Limb (tissue), 2 donors: ENCODE measurements around the gene ZNF511.

Experiments
- DNase-seq, 2 donors: peaks; one replicate each; pipeline ENCODE4 v3.0.0-alpha.2; 2016; ENCODE audit errors: extremely low spot score in 2 of 2

Gene ZNF511

DNA sequence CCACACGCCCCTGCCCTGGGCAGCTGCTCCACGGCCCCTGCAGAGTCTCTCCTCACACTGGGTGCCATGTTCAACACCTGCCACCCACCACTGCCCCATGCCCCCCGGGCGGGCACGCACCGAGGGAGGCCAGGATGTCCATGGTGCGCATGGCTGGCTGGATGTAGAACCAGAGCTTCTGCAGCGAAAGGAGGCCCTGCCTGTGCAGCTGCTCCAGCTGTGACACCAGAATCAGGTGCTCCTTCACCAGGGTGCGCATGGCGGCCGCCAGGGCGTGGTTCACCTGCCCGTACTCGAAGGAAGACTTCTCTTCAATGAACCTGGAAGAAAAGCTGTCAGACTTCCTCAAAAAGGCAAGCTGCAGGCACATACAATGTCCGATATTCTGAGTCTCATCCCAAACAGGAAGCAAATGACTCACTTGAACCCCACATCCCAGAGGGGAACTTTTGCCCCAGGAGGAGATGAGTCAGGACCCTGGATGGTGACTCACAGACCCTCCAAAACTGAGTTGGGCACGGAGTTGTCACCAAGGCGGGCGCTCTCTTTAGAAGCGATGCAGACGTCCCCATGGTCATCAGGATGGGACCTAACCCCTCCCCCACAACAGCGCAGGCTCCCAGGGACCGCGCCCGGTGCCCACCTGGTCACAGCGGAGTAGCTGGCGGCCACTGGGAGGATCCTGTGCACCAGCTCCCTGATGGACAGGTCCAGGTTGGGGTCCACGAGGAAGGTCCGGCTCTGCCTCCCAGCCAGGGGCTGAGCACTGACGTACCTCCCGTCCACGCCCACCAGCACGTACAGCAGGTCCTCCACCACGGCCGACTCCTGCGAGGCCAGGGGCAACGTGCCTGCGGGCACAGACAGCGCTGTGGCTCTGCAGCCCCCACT, 15.6 kb upstream of the ZNF511 start:
- no peak for DNase-seq

DNA sequence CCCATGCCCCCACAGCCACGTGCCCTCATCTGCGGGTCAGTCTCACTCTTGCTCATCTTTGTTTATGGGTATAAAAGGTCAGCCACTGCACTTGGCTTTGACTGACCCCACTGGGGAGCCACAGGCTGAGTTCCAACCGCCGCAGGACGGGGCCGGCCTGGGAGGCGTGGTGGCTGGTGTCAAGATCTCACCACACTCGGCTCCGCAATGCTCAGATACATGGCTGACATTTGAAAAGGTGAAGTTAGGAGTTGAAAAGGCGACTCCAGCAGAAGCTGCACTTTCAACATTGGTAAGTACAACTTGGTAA, 14.9 kb upstream of the ZNF511 start:
- no peak for DNase-seq

DNA sequence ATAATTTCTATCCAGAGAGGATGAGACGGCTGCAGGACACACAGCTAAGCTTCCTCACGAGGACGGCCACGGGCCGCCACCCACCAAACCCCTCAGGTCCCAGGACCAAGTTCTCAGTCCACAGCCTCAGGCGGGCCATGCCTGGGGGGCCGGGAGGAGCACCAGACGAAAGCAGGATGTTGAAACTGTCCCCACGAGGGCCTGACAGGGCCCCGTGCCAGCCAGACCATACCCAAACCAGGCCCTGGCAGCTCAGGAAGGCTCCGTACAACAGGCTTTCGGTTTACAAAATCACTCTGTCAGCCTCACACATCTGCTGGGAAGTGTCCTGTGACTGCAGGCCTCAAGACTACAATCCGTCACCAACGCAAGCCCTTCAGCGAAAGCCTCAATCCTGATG, 14.5 kb upstream of the ZNF511 start:
- no peak for DNase-seq

DNA sequence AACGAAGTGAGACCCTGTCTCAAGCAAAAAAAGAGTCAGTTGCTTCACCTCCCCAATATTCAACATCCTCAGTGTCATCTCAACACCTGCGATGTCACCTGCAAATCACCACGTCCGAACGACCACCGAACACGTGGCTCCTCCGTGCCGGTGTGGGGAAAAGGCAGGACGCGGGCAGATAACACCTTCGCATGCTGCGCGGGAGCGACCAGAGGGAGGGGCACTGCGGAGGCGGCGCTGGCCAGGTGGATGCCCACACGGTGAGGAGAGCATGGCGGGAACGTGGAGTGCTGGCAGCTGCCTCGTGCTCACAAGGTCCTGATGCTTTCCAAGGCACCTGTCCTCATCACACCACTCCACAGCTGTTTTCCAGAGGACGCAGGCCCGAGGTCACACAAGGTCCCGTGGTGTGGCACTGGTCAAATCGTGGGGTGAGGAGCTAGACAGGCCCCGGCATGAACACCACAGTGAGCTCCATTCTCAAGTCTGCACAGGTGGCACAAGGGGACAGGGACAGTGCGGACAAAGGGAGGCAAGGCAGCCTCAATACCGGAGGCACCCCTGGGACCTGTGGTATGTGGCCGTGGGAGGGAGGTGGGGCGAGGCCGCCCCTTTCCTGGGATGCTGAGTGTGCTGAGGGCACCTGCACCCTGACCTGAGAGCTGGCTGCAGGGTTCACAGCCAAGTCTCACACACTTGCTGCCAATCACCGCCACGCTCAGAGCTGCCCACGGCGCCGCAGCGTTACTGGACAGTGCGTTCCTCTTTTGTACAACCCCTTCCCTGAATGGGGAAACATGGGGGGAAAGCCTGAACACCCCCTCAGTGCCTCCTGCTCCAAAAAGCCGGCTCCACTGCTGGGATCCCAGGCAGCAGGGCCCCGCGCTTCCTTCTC, 13.0 kb upstream of the ZNF511 start:
- DNase-seq, result no peak

DNA sequence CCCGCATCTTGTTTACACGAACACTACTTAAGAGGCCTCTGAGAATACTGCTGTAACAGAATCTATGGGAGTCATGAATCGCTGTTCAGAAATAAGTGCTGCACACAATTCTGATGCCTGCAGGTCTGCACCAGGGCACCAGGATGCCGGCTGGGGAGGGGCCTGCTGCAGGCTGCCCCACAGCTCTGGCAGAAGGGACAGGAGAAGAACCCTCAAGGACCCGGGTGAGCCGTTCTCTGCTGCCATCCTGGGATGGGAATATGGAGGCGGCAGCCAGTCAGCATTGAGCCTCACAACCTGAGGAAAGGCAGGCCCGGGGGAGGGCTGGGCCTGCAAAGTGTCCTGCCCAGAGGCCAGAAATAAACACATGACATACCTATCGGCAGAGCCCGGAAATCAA, 11.2 kb upstream of the ZNF511 start:
- DNase-seq, result no peak

DNA sequence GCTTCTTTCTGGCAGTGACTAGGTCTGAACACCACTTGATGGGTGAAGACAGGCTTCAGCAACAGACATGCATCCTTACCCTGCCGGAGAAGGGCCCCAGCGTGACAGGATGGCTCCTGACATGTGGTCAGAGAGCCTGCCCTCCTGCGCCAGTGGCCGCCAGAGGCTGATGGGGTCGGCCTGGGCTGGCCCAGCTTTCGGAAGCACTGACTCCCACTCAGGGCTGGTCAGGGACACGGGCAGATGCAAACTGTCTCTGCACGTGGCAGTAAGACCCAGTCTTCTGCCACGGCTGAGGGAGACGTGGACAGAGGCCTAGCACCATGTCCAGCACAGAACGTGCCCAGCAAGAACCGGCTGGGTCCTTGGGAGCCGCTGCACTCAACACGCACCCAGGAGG, 10.2 kb upstream of the ZNF511 start:
- DNase-seq, result no peak

DNA sequence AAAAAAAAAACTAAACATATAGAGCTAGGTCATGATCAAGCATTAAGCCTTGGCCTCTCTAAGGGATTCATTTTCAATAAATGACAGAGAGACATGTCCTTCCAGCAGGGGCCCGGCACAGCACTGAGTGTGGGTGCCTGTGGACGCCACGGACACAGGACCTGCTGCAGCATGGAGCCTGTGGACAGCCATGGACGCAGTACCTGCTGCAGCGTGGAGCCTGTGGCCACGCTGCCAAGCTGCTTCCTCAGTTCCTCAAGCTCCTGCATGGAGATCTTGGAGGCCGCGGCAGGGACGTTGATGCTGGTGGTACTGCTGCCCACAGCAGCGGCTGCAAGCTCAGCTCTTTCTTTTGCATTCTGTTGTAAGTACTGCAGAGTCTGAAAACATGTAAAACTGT, 9.5 kb upstream of the ZNF511 start:
- DNase-seq, result no peak

DNA sequence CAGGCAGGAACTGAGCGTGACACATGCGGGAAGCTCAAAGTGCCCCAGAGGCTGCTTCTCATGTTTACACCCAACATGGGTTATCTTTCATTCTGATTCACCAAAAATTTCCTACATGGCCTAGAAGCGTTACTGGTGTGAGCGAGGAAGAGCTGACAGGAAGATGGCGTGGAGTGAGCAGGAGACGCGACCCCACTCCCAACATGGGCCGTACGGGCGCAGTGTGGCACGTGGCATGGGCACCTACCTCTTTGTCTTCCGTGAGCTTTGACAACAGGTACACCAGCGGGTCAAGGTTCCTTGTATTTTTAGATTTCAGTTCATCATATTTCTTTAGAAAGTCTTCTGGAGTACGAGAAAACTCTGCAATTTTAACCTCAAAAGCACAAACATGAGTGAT, 9.0 kb upstream of the ZNF511 start:
- no peak for DNase-seq

DNA sequence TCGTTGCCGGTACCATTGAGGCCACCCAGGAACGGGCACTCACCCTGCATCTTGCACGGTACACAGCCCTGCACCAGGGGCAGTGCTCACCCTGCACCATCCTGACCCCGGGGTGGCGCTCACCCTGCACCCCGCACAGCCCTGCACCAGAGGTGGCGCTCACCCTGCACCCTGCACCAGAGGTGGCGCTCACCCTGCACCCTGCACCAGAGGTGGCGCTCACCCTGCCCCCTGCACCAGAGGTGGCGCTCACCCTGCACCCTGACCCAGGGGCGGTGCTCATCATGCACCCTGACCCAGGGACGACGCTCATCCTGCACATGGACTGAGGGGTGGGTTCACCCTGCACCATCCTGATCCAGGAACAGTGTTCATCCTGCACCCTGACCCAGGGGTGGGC, 6.5 kb upstream of the ZNF511 start:
- DNase-seq, result no peak

DNA sequence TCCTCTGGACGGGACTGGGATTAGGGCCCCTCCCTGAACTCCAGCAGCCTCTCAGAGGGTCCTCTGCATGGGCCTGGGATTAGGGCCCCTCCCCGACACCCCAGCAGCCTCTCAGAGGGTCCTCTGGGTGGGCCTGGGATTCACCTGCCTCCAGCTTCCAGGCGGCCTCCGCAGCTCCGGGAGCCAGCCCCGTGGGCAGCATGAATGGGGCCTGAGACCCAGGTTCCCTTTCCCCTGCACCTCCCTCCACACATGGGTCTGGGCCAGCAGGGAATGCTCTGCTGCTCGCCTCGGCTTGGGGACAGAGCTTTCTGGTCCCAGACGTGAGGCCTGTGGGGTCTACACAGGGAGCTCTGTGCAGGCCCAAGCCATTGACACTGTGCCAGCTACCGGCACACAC, 5.5 kb upstream of the ZNF511 start:
- DNase-seq, result no peak

DNA sequence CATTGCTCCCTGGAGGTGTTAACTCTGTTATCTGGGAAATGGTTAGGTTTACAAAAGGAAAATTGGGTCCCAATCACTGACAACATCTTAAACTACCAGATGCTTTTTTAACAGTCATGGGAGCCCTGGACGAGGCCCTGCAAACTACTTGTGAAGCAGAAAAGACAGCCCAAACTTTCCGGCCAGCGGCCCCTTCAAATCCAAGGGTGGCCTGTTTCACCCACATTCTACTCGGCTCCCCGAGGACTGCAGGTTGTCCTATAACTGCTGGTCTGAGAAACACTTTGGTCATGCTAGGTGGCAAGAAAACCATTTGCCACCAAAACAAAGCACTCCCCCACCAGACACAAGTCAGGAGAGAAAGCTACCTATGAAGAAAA, 2.6 kb upstream of the ZNF511 start:
- DNase-seq, result no peak

DNA sequence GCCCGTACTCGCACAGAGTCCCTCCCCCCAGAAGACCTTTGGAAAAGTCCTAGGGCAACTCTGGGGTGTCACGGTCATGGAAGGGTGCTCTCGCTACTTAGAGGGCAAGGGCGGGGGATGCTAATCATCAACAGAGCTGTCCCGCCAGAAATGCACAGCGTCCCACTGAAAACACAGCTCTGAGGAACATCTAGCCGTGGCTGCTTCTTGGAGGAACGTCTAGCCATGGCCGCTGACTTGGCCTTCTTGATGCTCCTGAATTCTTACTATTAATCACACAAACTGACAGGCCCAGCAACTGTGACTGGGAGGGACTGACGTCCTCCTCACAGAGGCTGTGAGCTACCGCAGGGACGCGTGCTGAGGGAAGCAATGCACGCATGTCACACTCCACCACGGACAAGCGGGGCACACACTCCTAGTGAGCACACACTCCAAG, 1.8 kb upstream of the ZNF511 start:
- DNase-seq, result no peak

DNA sequence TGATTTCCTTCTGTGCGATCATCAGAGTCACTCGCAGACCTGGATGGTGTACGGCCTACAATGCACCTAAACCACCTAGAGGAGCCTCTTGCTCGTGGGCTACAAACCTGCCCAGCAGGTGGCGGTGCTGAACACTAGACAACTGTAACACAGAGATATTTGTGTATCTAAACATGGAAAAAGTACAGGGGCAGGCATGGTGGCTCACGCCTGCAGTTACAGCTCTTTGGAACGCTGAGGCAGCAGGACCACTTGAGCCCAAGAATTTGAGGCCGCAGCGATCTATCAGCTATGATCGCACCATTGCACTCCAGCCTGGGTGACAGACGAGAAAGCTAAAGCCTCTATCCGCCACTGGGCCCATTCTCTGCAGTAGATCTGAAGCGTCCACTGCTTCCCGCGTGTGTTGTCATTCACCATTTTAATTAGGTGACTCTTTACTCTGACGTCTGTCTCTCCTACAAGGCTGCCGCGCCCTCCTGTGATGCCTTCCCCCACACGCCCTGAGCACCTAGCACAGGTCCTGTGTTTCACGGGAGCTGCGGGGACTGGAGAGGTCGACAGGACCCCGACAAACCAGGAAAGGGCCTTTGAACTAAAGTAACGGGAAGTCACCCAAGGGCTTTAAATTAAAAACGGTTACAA, 816 bp upstream of the ZNF511 start:
- peak; percentile 8 to 82 for DNase-seq

DNA sequence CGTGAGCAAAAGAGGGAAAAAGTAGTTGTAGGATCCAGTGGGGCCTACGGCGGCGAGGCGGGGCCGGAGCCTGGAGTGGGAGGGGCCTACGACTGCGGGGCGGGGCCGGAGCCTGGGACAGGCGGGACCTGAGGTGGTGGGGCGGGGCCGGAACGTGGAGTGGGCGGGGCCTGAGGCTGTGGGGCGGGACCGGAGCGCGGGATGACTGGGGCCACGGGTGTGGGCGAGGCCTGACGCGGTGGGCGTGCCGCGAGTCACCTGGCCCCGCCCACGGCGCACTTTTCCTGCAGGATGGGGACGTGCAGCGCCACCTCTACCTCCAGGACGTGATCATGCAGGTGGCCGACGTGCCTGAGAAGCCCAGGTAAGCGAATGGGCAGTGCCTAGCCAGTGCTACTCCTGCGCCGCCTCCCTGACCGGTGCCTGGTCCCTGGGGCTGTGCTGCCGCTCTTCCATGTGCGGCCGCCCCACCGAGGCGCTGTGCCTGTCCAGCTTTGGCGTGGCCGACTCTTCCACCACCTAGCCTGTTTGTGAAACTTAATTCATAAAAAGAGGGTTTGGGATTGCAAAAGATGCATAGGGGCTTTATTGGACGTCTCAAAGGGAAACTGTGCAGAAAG, 496 bp downstream of the ZNF511 start:
- DNase-seq, result peak; percentile 87 to 93

DNA sequence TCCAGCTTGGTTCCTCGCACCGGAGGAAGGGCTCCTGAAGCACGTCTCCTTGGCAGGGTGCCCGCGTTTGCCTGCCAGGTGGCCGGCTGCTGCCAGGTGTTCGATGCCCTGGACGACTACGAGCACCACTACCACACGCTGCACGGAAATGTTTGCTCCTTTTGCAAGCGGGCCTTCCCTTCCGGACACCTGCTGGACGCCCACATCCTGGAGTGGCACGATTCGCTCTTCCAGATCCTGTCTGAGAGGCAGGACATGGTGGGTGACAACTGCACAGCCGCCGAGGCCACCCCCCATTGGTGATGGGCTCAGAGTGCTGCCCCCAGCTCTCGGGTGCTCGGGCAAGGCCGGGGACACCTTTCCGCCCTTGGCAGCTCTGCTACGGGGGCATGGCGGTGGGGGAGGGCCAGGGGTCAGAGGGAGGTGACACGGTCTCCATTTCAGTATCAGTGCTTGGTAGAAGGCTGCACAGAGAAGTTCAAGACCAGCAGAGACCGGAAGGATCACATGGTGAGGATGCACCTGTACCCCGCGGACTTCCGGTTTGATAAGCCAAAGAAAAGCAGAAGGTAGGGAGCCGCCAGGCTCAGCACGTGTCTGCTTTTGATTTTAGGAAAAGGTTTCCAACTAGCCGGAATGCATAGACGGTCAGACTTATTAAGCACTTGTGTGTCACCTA, 1.1 kb downstream of the ZNF511 start:
- no peak for DNase-seq

DNA sequence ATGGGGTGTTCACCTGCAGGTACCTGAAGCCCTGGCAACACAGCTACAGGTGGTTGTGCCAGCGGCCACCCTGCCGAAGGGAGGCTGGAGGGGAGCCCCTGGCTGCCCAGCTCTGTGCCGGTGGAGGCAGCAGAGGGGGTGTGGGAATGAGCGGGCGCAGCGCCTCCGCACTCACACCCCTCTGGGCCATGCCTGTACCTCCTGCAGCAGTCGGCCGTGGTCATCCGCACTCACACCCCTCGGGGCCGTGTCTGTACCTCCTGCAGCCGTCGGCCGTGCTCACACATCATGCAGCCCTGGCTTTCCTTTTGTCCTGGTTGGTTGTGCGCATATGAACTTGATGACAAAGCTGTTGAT, 1.7 kb downstream of the ZNF511 start:
- no peak for DNase-seq

DNA sequence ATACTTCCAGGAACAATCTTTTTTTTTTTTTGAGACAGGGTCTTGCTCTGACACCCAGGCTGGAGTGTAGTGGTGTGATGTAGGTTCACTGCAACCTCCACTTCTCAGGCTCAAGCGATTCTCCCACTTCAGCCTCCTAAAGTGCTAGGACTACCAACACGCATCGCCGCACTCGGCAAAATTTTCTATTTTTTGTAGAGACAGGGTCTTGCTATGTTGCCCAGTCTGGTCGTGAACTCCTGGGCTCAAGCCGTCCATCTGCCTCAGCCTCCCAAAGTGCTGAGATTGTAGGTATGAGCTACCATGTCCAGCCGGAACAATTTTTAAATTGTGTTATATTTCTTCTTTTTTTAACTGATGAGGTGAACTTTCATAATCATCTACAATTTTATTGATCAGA, 2.1 kb downstream of the ZNF511 start:
- DNase-seq, result no peak

DNA sequence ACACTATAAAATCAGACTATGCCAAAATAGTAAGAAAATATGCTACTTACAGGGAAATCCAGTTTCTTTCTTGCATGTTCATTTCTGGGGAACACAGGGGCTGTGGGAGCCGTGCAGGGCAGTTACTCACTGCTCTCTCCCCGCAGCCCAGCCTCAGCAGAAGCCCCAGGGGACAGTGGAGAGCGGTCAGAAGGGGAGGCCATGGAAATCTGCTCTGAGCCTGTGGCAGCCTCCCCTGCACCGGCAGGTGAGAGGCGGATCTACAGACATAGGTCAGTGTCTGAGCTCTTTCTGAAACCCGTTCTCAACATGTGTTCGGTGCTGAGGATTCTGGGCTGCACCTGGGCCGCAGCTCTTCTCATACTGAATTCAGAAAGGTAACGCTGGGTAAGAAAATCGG, 2.9 kb downstream of the ZNF511 start:
- no peak for DNase-seq

DNA sequence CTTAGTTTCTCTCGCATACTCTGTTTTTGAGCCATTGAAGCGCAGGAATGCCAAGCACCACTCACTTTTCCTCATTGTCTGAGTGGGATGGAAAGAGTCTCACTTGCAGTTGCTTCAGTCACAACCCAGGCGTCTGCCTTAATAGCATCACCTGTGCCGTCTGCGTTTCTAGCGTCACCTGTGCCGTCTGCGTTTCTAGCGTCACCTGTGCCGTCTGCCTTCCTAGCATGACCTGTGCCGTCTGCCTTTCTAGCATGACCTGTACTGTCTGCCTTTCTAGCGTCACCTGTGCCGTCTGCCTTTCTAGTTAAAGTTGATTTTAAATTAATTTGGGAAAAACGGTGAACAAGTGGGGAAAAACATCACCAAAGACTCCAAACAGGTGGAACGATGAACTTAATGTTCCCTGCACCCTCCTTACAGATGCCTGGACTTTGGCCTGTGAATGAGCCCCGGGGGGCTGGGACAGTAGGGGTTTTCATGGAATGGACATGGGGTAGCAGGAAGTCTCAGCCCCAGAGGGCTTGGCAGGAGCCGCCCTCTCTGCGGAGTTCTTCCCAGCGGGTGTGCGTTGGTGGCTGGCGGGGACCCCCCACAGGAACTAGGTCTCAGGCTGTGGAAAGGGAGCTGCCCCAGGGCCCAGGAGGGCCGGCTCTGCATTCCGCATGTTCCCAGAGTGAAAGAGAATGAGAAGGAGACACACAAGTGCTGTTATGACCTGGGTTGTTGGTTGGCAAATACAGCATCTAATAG, 3.5 kb downstream of the ZNF511 start:
- no peak for DNase-seq

DNA sequence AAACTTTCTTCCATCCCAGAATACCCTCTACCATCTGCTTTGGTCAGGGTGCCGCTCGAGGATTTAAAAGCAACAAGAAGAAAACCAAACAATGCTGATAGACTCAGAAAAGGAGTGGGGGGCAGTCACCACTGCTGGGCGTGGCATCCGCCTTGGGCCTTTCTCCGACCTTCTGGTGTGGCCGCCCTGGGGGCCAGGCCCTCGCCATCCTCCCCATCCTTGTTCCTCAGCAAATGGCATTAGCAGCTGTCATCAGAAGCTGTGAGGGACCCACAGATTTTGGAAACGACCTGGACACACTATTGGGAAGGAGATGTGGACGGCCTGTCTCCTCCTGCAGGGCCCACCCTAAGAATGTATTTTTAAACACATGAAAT, 4.0 kb downstream of the ZNF511 start:
- no peak for DNase-seq

DNA sequence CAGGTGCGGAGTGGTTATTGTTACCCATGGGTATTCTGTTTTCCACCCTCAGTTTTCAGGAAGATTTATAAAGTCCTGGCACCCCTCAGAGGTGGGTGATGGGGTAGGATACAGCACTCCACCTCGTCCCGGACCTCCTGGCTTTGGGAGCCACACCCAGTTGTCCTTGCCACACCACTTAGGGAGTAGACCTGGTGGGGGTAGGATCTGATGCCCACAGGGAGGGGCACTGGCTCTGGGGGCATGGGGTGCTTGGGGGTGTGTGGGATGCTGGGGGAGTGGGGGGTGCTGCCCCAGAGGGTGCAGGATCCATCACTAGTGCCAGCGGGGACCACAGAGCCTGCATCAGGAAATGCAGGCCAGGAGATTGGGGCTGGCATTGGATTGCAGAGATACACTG, 4.5 kb downstream of the ZNF511 start:
- no peak for DNase-seq
